HepG2 (cell line): ENCODE results near the gene TTC28. TPM values are rescaled to one million over a fixed set of nuclear protein-coding genes. Genes with fewer than 3 reads are reported as not detected.

ENCODE experiments used
- ATAC-seq: fragments of 200-7000 bp; cut with Tn5 transposase; 3 replicates; pipeline ENCODE4 v1.9.1; 2020; ENCODE audit warnings: mild to moderate bottlenecking, moderate library complexity
- BruUV-seq: library from RNA; stranded (reverse); fragments of 400-500 nt; replicated peaks from 2 replicates; lab custom pipeline; 2021; lab: Mats Ljungman, UMichigan
- CTCF ChIA-PET: fragments of 300-600 bp; formaldehyde crosslinking; extraction: SDS; loops from one replicate; lab custom pipeline; 2021; ENCODE audit warnings: low total read pairs, inconsistent platforms, low intra/inter-chr PET ratio; lab: Yijun Ruan, JAX
- POLR2A ChIA-PET: fragments of 350-600 bp; sonication (Branson Sonifier 250); formaldehyde crosslinking; loops from one replicate; lab custom pipeline; 2020; ENCODE audit warnings: antibody characterized with exemption, inconsistent platforms; lab: Yijun Ruan, JAX
- DNase-seq: peaks from one replicate; pipeline ENCODE4 v3.0.0-alpha.2; 2015; ENCODE audit warnings: low spot score
- FAIRE-seq: peaks from 3 replicates; lab custom pipeline; 2011; peaks lifted over from hg19 to GRCh38; lab: Jason Lieb, UNC
- H2AFZ ChIP-seq: one replicate; pipeline ENCODE4 v1.6.1; 2011; ENCODE audit warnings: low read length, inconsistent platforms
- H3K27ac ChIP-seq: fragments of 300-600 bp; 3 replicates; pipeline ENCODE4 v1.8.0; 2011; ENCODE audit warnings: mixed run types, mild to moderate bottlenecking, mixed read lengths, low read length, inconsistent platforms; ENCODE audit not compliant: insufficient read depth; ENCODE audit errors: extremely low read length
- H3K27me3 ChIP-seq, 2 experiments: fragments of 200-600 bp in 1 of 2; 2 replicates in 1 of 2; 3 replicates in 1 of 2; pipeline versions ENCODE4 v1.6.0 to v1.8.0; 2011; ENCODE audit warnings: low read length in 2 of 2, mild to moderate bottlenecking in 2 of 2, moderate library complexity in 2 of 2, inconsistent platforms in 1 of 2; ENCODE audit not compliant: insufficient read depth in 2 of 2, control insufficient read depth in 1 of 2
- H3K36me3 ChIP-seq, 2 experiments: fragments of 200-600 bp in 1 of 2; replicated peaks in 1 of 2; 2 replicates in 1 of 2; 3 replicates in 1 of 2; pipeline versions ENCODE4 v1.5.1 to v1.8.0; 2011; ENCODE audit warnings: low read length in 2 of 2, inconsistent platforms in 1 of 2; ENCODE audit not compliant: insufficient read depth in 2 of 2, control insufficient read depth in 1 of 2
- H3K4me1 ChIP-seq: 2 replicates; pipeline ENCODE4 v1.5.1; 2012; ENCODE audit warnings: low read length, inconsistent platforms; ENCODE audit not compliant: insufficient read depth
- H3K4me2 ChIP-seq: 2 replicates; pipeline ENCODE4 v1.6.0; 2011; ENCODE audit warnings: low read depth, low read length, inconsistent platforms
- H3K4me3 ChIP-seq, 3 experiments: fragments of 200-600 bp in 1 of 3; sonication (generic), shearing (Covaris generic) in 1 of 3; replicated peaks in 1 of 3; 2 replicates each; pipeline ENCODE4 v1.5.1; 2011 to 2016; ENCODE audit warnings: low read length in 3 of 3, inconsistent platforms in 2 of 3, low read depth in 2 of 3, mild to moderate bottlenecking in 2 of 3, control low read depth in 1 of 3, mixed read lengths in 1 of 3; ENCODE audit not compliant: insufficient read depth in 1 of 3
- H3K79me2 ChIP-seq: one replicate; pipeline ENCODE4 v1.6.1; 2011; ENCODE audit warnings: low read length, inconsistent platforms; ENCODE audit not compliant: insufficient read depth
- H3K9ac ChIP-seq: 2 replicates; pipeline ENCODE4 v1.6.0; 2011; ENCODE audit warnings: mild to moderate bottlenecking, low read depth, low read length, inconsistent platforms; ENCODE audit not compliant: insufficient read depth
- H3K9me3 ChIP-seq: 2 replicates; pipeline ENCODE4 v1.5.1; 2012; ENCODE audit warnings: mild to moderate bottlenecking, low read length
- H4K20me1 ChIP-seq: 2 replicates; pipeline ENCODE4 v1.6.0; 2011; ENCODE audit warnings: inconsistent platforms, mild to moderate bottlenecking, low read length, moderate library complexity; ENCODE audit not compliant: insufficient read depth
- ARID3A ChIP-seq: IDR thresholded peaks from 2 replicates; pipeline ENCODE4 v1.6.1; 2012; ENCODE audit warnings: low read depth, low read length, improper control_type of control experiment
- CENPX ChIP-seq: sonication (generic); formaldehyde crosslinking; IDR thresholded peaks from 2 replicates; pipeline ENCODE4 v1.9.0; 2021; ENCODE audit warnings: mild to moderate bottlenecking, missing genetic modification reagents, moderate library complexity
- MIER3 ChIP-seq: IDR thresholded peaks from 2 replicates; pipeline ENCODE4 v1.6.1; 2016; ENCODE audit warnings: missing compliant biosample characterization, borderline replicate concordance
- NFIC ChIP-seq: IDR thresholded peaks from 2 replicates; pipeline ENCODE4 v1.6.1; 2012; ENCODE audit warnings: mild to moderate bottlenecking, low read length, inconsistent platforms
- RFX5 ChIP-seq: IDR thresholded peaks from 2 replicates; pipeline ENCODE4 v1.6.1; 2011; ENCODE audit warnings: low read depth, low read length, improper control_type of control experiment
- TBX2 ChIP-seq: sonication (generic); formaldehyde crosslinking; IDR thresholded peaks from 2 replicates; pipeline ENCODE4 v1.5.0; 2020; ENCODE audit warnings: missing genetic modification reagents, mild to moderate bottlenecking, borderline replicate concordance
- ZFP1 ChIP-seq: IDR thresholded peaks from 2 replicates; pipeline ENCODE4 v1.6.1; 2016
- ZHX1 ChIP-seq: sonication (generic); formaldehyde crosslinking; IDR thresholded peaks from 2 replicates; pipeline ENCODE4 v1.8.1; 2022; ENCODE audit warnings: low read depth, mild to moderate bottlenecking, missing genetic modification reagents
- ZNF33A ChIP-seq: sonication (generic); formaldehyde crosslinking; IDR thresholded peaks from 2 replicates; pipeline ENCODE4 v1.5.1; 2020; ENCODE audit warnings: missing genetic modification reagents, mild to moderate bottlenecking, moderate library complexity, borderline replicate concordance
- WGBS: methylation state at CpG from one replicate; pipeline ENCODE4 v1.1.6; 2017; ENCODE audit warnings: low lambda C conversion rate; 5-methylcytosine and 5-hydroxymethylcytosine counted together
- in situ Hi-C: cut with HindIII; loops from 2 replicates; pipeline ENCODE4 v1.10.0; 2017; ENCODE audit warnings: low pct_unique_long_range_greater_than_20kb; ENCODE audit not compliant: extremely low pct_ligation_motif_present
- intact Hi-C: fragments of 100-400 bp; cut with micrococcal nuclease; formaldehyde crosslinking; loops from one replicate; pipeline ENCODE4 v1.10.0; 2022; ENCODE audit not compliant: unreplicated experiment
- polyA plus RNA-seq, 8 experiments: library from polyadenylated mRNA; depleted of rRNA in 3 of 8; stranded (reverse) in 7 of 8; unstranded in 1 of 8; fragments of >200 nt; fragmentation: Illumina TruSeq in 4 of 8; extraction: Trizol in 4 of 8; gene quantifications; 2 replicates each; pipeline versions ENCODE4 v1.2.1 to v1.2.3, GENCODE V29; 2011 to 2016; ENCODE audit warnings: low read depth in 4 of 8, missing spikeins in 1 of 8, mixed read lengths in 1 of 8; ENCODE audit not compliant: insufficient read depth in 1 of 8
- total RNA-seq, 5 experiments: library from RNA; depleted of rRNA; stranded (reverse); fragments of >200 nt; fragmentation: Illumina TruSeq; extraction: Trizol; gene quantifications; 2 replicates each; pipeline ENCODE4 v1.2.3, GENCODE V29; 2016; ENCODE audit warnings: low read depth in 1 of 5

TTC28 gene
- total and polyA plus RNA-seq, 2 of the 13 experiments (the other 11 are each of a cell fraction or from before 2014, with no cell fraction given), result 4.2 to 13.1 TPM

GRCh38 chr22:27986459-27986858, 693.2 kb downstream of the TTC28 start:
- CTCF ChIA-PET, result no interaction called here
- 98% methylated on average over 5 of the region's 5 CpGs for WGBS
- Histone ChIP-seq H3K4me3 (no peak overlapping the region), H3K27ac (no peak overlapping the region), H3K4me1 (peaks cover 7% of the 10 kb centered on the region), H3K9ac (no peak overlapping the region), H3K27me3 (no peaks in the 10 kb centered on the region), H2AFZ (no peak overlapping the region), H3K4me2 (no peak overlapping the region), H4K20me1 (no peaks in the 10 kb centered on the region)
- intact Hi-C loops, result no loop called here
- FAIRE-seq, result no peak
- no TSS peak for BruUV-seq
- POLR2A ChIA-PET, result no interaction called here
- no peak for TF ChIP-seq ZHX1 (CRISPR knock-in tag)
- TF ChIP-seq ZNF33A (CRISPR knock-in tag), result no peak
- TF ChIP-seq ZFP1, result no peak
- TF ChIP-seq ARID3A, result no peak
- no peak for TF ChIP-seq TBX2 (CRISPR knock-in tag)
- TF ChIP-seq CENPX, result no peak
- TF ChIP-seq RFX5, result no peak
- no peak for TF ChIP-seq NFIC
- no peak for TF ChIP-seq MIER3 (CRISPR knock-in tag)
- TF ChIP-seq, all 625 proteins: peak for 0
- Histone ChIP-seq H3K9me3 (no peaks in the 10 kb centered on the region), H3K79me2 (no peaks in the 10 kb centered on the region), H3K36me3 (peaks cover 7 to 48% of the 10 kb centered on the region in 2 experiments; a peak in 4 of 5 replicates)
- ATAC-seq (no peak), DNase-seq (no peak)
- in situ Hi-C loops, result no loop called here
